ENCODE measurements around the gene AQP4.

AQP4 gene

DNA sequence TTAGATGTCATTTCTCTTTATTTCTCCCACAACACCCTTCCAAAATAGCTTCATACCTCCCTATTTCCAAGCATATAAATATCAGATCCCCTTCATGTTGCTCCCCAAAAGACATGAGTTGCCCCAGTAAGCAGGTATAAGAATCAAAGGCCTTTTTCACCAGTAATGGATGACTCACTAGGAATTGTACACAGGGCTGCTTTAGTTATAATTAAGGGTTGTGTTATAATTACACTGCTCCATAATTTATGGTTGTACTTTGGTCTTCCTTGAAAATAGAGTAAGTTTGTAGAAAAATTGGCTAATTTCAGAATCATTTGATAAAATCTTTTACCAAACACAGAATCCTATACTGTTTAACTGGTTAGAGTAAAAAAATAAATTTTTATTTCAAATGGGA lies 8.8 kb upstream of the AQP4 start:
- no peak overlapping the region for H3K4me3 ChIP-seq (ENCODE audit: insufficient read depth, low read depth, low read length)
- H3K36me3 ChIP-seq (ENCODE audit: control insufficient read depth, insufficient read depth, low read length), result no peaks in the 10 kb centered on the region
- H3K4me1 ChIP-seq (ENCODE audit: control insufficient read depth, insufficient read depth, low read length), result peaks cover 3% of the 10 kb centered on the region
- no peaks in the 10 kb centered on the region for H3K9me3 ChIP-seq (ENCODE audit: control insufficient read depth, low read length)
- H3K27me3 ChIP-seq (ENCODE audit: control insufficient read depth, insufficient read depth, low read length, poor library complexity, severe bottlenecking), result no peaks in the 10 kb centered on the region
- no peak overlapping the region for H3K27ac ChIP-seq (ENCODE audit: insufficient read depth, low read depth, low read length, poor library complexity, severe bottlenecking)

GRCh38 chr18:26869640-26870039 lies 4.1 kb upstream of the AQP4 start:
- Histone ChIP-seq H3K4me1 (ENCODE audit: control insufficient read depth, insufficient read depth, low read length) (peaks cover 3% of the 10 kb centered on the region), H3K27ac (ENCODE audit: insufficient read depth, low read depth, low read length, poor library complexity, severe bottlenecking) (no peak overlapping the region), H3K9me3 (ENCODE audit: control insufficient read depth, low read length) (no peaks in the 10 kb centered on the region), H3K36me3 (ENCODE audit: control insufficient read depth, insufficient read depth, low read length) (no peaks in the 10 kb centered on the region), H3K27me3 (ENCODE audit: control insufficient read depth, insufficient read depth, low read length, poor library complexity, severe bottlenecking) (peaks cover 3% of the 10 kb centered on the region), H3K4me3 (ENCODE audit: insufficient read depth, low read depth, low read length) (no peak overlapping the region)
- 91 to 95% methylated on average over 1 of the region's 1 CpG for WGBS, 2 experiments

DNA sequence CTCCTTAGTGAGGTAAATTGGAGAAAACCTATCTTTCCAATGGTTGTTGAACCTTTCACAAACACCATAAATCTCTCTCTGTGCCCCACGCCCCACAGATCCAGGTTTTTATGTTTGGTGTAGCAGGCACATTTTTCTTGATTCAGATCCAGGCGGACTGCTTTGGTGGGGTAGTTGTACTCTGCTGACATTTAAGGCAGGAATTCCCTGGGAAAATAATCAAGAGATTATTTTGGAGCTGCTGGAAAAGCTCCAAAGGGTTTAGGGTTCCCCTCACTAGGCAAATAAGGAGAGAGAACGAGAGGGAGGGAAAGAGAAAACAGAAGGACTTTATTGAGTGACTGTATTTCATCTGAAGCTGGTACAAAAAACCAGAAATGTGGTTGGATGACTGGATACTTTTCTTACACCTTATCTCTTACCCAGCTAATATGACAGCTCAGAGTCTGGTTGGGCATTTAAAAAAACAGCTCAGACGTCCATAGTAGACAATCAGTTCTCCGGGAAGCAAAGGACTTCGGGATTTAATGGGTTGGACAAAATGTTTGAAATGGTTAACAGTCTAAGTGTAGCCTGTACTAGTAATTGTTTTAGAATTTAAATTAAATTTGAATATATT lies 3.6 kb upstream of the AQP4 start:
- Histone ChIP-seq H3K27me3 (ENCODE audit: control insufficient read depth, insufficient read depth, low read length, poor library complexity, severe bottlenecking) (peaks cover 9% of the 10 kb centered on the region), H3K36me3 (ENCODE audit: control insufficient read depth, insufficient read depth, low read length) (no peaks in the 10 kb centered on the region), H3K4me1 (ENCODE audit: control insufficient read depth, insufficient read depth, low read length) (peaks cover 5% of the 10 kb centered on the region), H3K4me3 (ENCODE audit: insufficient read depth, low read depth, low read length) (no peak overlapping the region), H3K9me3 (ENCODE audit: control insufficient read depth, low read length) (no peaks in the 10 kb centered on the region), H3K27ac (ENCODE audit: insufficient read depth, low read depth, low read length, poor library complexity, severe bottlenecking) (no peak overlapping the region)
- WGBS, 2 experiments, result 88 to 95% methylated on average over 6 of the region's 6 CpGs

GRCh38 chr18:26867471-26867870 lies 2.0 kb upstream of the AQP4 start:
- Histone ChIP-seq H3K27ac (ENCODE audit: insufficient read depth, low read depth, low read length, poor library complexity, severe bottlenecking) (no peak overlapping the region), H3K36me3 (ENCODE audit: control insufficient read depth, insufficient read depth, low read length) (no peaks in the 10 kb centered on the region), H3K9me3 (ENCODE audit: control insufficient read depth, low read length) (no peaks in the 10 kb centered on the region), H3K27me3 (ENCODE audit: control insufficient read depth, insufficient read depth, low read length, poor library complexity, severe bottlenecking) (peaks cover 22% of the 10 kb centered on the region), H3K4me1 (ENCODE audit: control insufficient read depth, insufficient read depth, low read length) (peaks cover 14% of the 10 kb centered on the region), H3K4me3 (ENCODE audit: insufficient read depth, low read depth, low read length) (no peak overlapping the region)
- 87 to 91% methylated on average over 4 of the region's 4 CpGs for WGBS, 2 experiments

DNA sequence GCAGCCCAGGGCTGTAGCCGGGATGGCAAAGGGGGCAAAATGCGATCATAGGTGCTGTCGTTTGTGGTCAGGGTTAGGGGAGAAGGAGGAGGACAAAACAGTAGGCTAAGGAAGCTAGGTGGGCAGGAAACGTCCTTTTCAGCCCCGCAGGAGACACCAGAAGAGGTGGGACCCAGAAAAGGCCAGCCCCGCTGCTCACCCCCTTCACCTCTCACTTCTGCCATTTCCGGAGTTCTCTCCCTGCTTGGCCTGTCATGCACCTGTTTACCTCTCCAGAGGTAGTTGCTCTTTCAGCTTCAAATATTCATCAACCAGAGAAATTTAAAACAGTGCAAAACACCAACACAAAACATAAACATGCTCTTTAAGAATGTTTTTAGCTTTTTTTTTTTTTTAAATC lies 849 bp downstream of the AQP4 start:
- no peak overlapping the region for H3K4me3 ChIP-seq (ENCODE audit: insufficient read depth, low read depth, low read length)
- H3K36me3 ChIP-seq (ENCODE audit: control insufficient read depth, insufficient read depth, low read length), result no peaks in the 10 kb centered on the region
- H3K27me3 ChIP-seq (ENCODE audit: control insufficient read depth, insufficient read depth, low read length, poor library complexity, severe bottlenecking), result peaks cover 22% of the 10 kb centered on the region
- H3K27ac ChIP-seq (ENCODE audit: insufficient read depth, low read depth, low read length, poor library complexity, severe bottlenecking), result no peak overlapping the region
- H3K4me1 ChIP-seq (ENCODE audit: control insufficient read depth, insufficient read depth, low read length), result peaks cover 11% of the 10 kb centered on the region
- 51 to 63% methylated on average over 7 of the region's 7 CpGs for WGBS, 2 experiments
- H3K9me3 ChIP-seq (ENCODE audit: control insufficient read depth, low read length), result no peaks in the 10 kb centered on the region

DNA sequence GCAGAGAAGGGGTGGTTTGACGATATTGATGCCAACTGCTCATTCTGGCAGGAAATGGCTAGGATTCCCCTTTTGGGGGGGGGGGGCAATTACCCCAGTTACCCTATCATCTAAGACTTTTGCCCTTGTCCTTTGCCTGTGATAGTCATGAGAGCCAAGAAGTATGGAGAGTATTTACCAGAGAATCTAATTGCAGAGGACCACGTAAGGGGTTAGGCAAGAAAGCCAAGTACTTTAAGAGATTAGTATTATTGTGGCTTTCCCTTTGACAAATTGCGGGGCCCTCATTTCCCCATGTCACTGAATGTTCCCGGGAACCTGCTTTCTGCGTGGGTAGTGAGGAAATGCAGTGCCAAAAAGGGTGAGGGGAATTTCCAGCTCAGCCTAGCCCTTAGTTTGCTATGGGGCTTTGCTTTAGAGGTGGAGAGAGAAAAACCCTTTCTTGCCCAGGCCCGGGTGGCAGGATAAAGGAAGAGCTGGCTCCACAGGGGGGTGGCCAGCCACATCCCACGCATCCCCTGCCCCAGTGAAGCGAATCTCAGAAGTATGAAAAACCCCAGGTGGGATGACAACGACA lies 1.5 kb downstream of the AQP4 start:
- 47 to 48% methylated on average over 8 to 9 of the region's 9 CpGs for WGBS, 2 experiments
- H3K4me3 ChIP-seq (ENCODE audit: insufficient read depth, low read depth, low read length), result no peak overlapping the region

DNA sequence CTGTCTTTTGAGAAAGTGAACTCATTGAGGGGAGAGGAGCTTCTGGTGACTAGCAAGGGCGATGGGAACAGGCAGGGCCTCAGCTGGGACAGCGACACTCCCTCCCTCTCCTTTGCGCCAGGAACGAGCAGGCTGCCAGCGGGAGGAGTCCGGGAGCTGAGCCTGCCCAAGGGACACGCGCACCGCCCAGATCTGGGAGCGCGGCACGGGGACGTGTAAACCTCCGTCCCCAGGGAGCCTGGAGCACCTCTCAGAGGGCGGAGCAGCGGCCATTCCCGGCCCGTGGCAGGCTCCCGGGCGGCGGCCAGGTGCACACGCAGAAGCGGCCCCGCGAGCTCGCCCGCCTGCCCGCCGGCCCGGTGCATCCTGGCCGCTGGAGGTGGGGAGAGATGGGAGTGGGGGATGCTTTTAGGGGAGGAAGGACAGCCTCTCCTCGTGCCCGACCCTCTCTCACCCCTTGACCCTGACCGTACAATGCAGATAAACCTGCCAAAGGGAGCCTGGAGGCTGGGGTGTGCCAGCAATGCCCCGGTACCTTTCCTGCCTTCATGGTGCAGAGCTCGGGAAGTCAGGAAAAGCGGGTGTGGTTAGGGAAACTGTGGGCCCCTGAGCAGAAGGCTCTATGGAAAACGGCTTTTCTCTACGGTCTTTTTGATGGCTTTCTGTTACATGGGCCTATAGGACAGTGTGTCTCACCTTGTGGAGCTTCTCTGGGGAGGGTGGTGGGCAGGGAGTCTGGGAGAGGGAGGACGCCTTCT lies 2.2 kb downstream of the AQP4 start:
- Histone ChIP-seq H3K27ac (ENCODE audit: insufficient read depth, low read depth, low read length, poor library complexity, severe bottlenecking) (no peak overlapping the region), H3K36me3 (ENCODE audit: control insufficient read depth, insufficient read depth, low read length) (no peaks in the 10 kb centered on the region), H3K27me3 (ENCODE audit: control insufficient read depth, insufficient read depth, low read length, poor library complexity, severe bottlenecking) (peaks cover 22% of the 10 kb centered on the region), H3K9me3 (ENCODE audit: control insufficient read depth, low read length) (no peaks in the 10 kb centered on the region), H3K4me3 (ENCODE audit: insufficient read depth, low read depth, low read length) (peak overlapping the region; percentile 38), H3K4me1 (ENCODE audit: control insufficient read depth, insufficient read depth, low read length) (peaks cover 11% of the 10 kb centered on the region)
- 7 to 8% methylated on average over 40 of the region's 40 CpGs for WGBS, 2 experiments

More for the DNA sequence above, 1.5 kb downstream of the AQP4 start:
- Histone ChIP-seq H3K36me3 (ENCODE audit: control insufficient read depth, insufficient read depth, low read length) (no peaks in the 10 kb centered on the region), H3K27ac (ENCODE audit: insufficient read depth, low read depth, low read length, poor library complexity, severe bottlenecking) (no peak overlapping the region), H3K27me3 (ENCODE audit: control insufficient read depth, insufficient read depth, low read length, poor library complexity, severe bottlenecking) (peaks cover 22% of the 10 kb centered on the region), H3K9me3 (ENCODE audit: control insufficient read depth, low read length) (no peaks in the 10 kb centered on the region), H3K4me1 (ENCODE audit: control insufficient read depth, insufficient read depth, low read length) (peaks cover 11% of the 10 kb centered on the region)

DNA sequence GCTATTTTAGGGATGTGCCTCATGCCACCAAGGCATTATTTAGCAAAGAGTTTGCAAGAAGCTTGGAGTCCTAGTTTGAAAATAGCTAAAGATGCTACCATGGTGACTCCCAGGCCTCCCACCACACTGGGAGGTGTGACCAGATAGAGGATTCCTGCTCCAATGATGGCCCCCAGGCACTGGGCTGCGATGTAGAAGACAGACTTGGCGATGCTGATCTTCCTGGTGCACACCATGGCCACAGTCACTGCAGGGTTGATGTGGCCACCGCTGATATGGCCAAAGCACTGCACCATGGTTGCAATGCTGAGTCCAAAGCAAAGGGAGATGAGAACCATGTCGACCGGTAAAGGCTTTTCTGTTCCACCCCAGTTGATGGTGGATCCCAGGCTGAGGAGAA lies 3.4 kb downstream of the AQP4 start:
- Histone ChIP-seq H3K36me3 (ENCODE audit: control insufficient read depth, insufficient read depth, low read length) (no peaks in the 10 kb centered on the region), H3K4me1 (ENCODE audit: control insufficient read depth, insufficient read depth, low read length) (peaks cover 11% of the 10 kb centered on the region), H3K4me3 (ENCODE audit: insufficient read depth, low read depth, low read length) (no peak overlapping the region), H3K9me3 (ENCODE audit: control insufficient read depth, low read length) (no peaks in the 10 kb centered on the region), H3K27me3 (ENCODE audit: control insufficient read depth, insufficient read depth, low read length, poor library complexity, severe bottlenecking) (peaks cover 22% of the 10 kb centered on the region), H3K27ac (ENCODE audit: insufficient read depth, low read depth, low read length, poor library complexity, severe bottlenecking) (no peak overlapping the region)
- WGBS, 2 experiments, result 93 to 95% methylated on average over 5 of the region's 5 CpGs

- 88 to 90% methylated on average over 10 of the region's 10 CpGs for WGBS, 2 experiments
- Histone ChIP-seq H3K27me3 (ENCODE audit: control insufficient read depth, insufficient read depth, low read length, poor library complexity, severe bottlenecking) (no peaks in the 10 kb centered on the region), H3K4me3 (ENCODE audit: insufficient read depth, low read depth, low read length) (no peak overlapping the region), H3K36me3 (ENCODE audit: control insufficient read depth, insufficient read depth, low read length) (no peaks in the 10 kb centered on the region), H3K27ac (ENCODE audit: insufficient read depth, low read depth, low read length, poor library complexity, severe bottlenecking) (no peak overlapping the region), H3K9me3 (ENCODE audit: control insufficient read depth, low read length) (no peaks in the 10 kb centered on the region), H3K4me1 (ENCODE audit: control insufficient read depth, insufficient read depth, low read length) (no peaks in the 10 kb centered on the region)
Observed at GRCh38 chr18:26854292-26854881, 11.1 kb downstream of the AQP4 start.

GRCh38 chr18:26853401-26853800 lies 12.1 kb downstream of the AQP4 start:
- no peaks in the 10 kb centered on the region for H3K27me3 ChIP-seq (ENCODE audit: control insufficient read depth, insufficient read depth, low read length, poor library complexity, severe bottlenecking)
- no peaks in the 10 kb centered on the region for H3K9me3 ChIP-seq (ENCODE audit: control insufficient read depth, low read length)
- H3K4me3 ChIP-seq (ENCODE audit: insufficient read depth, low read depth, low read length), result no peak overlapping the region
- H3K4me1 ChIP-seq (ENCODE audit: control insufficient read depth, insufficient read depth, low read length), result no peaks in the 10 kb centered on the region
- 94 to 100% methylated on average over 2 of the region's 2 CpGs for WGBS, 2 experiments
- no peaks in the 10 kb centered on the region for H3K36me3 ChIP-seq (ENCODE audit: control insufficient read depth, insufficient read depth, low read length)
- no peak overlapping the region for H3K27ac ChIP-seq (ENCODE audit: insufficient read depth, low read depth, low read length, poor library complexity, severe bottlenecking)
